ENCODE results near the gene LBX1.

- TF ChIP-seq POLR2A (IDR thresholded peaks at IDR 0.05): no peak
- no peak for TF ChIP-seq CTCF (IDR thresholded peaks at IDR 0.05)
- TF ChIP-seq EP300 (IDR thresholded peaks at IDR 0.05): no peak
Measured at GRCh38 chr10:101227429-101228152, 1.7 kb downstream of the LBX1 start.
